ENCODE measurements around the gene B4GALNT4. TPM values are rescaled to one million over a fixed set of nuclear protein-coding genes. Genes with fewer than 3 reads are reported as not detected.
"Not testable (repeated sequence)": the region's sequence is repeated elsewhere in the genome, so short reads cannot be mapped to it uniquely, and the experiment has no call there.

The B4GALNT4 gene
- total RNA-seq, 1 experiment from 2014 or later = 0.75 TPM

- DNase-seq (ENCODE audit: low read depth) = peak; percentile 12
Measured at GRCh38 chr11:335779-336658, 33.3 kb upstream of the B4GALNT4 start.

GRCh38 chr11:336659-337198 lies 32.6 kb upstream of the B4GALNT4 start:
- no peak for DNase-seq (ENCODE audit: low read depth)

GRCh38 chr11:337711-338110 lies 31.6 kb upstream of the B4GALNT4 start:
- no peak for DNase-seq (ENCODE audit: low read depth)

- no peak for DNase-seq (ENCODE audit: low read depth)
Measured at GRCh38 chr11:339963-340362, 29.3 kb upstream of the B4GALNT4 start.

- no peak for DNase-seq (ENCODE audit: low read depth)
Measured at GRCh38 chr11:340539-341512, 28.5 kb upstream of the B4GALNT4 start.

- no peak for DNase-seq (ENCODE audit: low read depth)
Measured at GRCh38 chr11:342328-342727, 27.0 kb upstream of the B4GALNT4 start.

DNA sequence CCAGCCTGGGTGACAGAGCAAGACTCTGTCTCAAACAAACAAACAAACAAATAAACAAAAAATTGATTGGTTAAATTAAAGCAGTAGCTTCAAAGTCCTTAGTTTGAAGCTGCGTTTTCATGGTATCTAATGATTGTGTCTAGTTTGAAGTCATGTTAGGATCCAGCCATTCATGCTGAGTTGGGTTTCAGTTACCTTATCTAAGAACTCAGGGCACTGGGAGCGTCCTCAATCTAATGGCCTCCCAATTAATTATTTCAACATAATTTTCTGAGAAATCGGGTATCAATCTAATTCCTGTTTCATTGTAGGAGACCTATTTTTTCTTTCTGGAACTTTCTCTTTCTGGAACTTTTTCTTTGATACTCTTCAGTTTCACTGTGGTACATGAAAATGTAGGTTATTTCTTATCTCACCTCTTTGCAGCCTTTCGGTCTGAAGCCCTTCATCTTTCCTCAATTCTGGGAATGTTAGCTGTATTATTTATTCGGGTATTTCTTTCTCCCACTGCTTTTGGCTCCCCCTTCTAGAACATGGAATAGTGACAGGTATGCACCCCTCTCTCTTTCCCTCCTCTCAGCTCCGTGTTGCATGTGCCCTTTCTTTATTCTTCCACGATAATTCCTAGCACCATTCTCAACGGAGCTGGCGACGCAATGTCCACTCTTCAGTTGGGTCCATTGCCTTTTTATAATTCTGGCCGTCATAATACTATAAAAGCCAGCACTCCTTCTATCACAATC lies 24.3 kb upstream of the B4GALNT4 start:
- no peak for DNase-seq (ENCODE audit: low read depth)

GRCh38 chr11:346529-346928 lies 22.8 kb upstream of the B4GALNT4 start:
- no peak for DNase-seq (ENCODE audit: low read depth)

DNA sequence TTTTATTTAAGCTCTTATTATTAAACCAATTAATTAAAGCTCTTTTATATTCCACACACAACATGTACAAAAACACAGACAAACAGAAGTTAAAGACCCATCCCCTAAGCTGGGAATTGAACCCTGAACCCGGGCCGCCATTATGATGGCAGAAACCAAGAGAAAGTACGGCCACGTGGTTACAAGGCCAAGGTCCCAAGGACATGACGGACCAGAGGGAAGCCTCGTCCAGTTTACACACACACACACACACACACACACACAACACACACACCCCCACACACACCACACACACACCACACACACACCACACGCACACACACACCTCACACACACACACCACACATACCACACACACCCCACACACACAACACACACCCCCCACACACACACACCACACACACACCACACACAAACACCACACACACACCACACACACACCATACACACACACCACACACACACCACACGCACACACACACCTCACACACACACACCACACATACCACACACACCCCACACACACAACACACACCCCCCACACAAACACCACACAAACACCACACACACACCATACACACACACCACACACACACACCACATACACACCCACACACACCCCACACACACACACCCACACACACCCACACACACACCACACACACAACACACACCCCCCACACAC lies 19.9 kb upstream of the B4GALNT4 start:
- DNase-seq (ENCODE audit: low read depth) = not testable (repeated sequence)

DNA sequence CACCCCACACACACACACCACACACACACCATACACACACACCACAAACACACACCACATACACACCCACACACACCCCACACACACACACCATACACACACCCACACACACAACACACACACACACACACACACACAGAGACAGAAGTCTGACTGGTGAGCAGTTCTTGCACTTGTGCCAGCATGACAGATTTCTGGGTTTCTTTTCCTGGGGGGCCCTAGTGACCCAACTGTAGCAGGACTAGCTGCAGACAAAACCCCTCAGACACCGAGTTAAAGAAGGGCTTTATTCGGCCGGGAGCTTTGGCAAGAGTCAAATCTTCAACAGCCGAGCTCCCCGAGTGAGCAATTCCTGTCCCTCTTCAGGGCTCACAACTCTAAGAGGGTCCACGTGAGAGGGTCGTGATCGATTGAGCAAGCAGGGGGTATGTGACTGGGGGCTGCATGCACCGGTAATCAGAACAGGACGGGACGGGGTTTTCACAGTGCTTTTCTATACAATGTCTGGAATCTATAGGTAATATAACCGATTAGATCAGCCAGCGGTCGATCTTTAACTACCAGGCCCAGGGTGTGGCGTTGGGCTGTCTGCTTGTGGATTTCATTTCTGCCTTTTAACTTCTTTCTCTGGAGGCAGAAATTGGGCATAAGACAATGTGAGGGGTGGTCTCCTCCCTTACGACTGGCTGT lies 19.1 kb upstream of the B4GALNT4 start:
- DNase-seq (ENCODE audit: low read depth) = not testable (repeated sequence)

DNA sequence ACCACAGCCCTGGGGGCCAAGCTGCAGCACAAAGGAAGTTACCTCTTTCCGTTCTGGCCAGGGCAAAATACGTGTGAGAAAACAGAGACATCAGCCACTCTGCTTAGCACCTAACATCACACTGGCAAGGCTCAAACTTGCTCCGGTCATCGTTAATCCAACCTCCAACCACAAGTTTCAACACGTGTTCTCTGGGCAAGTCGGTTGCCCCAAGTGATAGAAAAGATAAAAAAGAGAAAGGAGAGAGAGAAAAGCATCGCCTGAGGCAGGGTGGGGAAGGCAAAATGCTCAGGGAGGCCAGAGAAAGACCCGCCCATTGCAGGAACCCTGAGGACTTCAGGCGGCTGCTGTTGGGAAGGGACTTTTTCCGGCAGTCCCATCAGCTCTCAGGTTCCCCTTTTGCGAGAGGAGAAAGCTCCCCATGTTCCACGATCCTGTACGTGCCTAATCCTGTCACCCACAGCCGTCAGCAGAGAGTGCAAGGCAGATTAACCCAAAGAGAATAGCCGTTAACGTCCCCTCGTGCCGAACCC lies 18.5 kb upstream of the B4GALNT4 start:
- peak; percentile 13 for DNase-seq (ENCODE audit: low read depth)

DNA sequence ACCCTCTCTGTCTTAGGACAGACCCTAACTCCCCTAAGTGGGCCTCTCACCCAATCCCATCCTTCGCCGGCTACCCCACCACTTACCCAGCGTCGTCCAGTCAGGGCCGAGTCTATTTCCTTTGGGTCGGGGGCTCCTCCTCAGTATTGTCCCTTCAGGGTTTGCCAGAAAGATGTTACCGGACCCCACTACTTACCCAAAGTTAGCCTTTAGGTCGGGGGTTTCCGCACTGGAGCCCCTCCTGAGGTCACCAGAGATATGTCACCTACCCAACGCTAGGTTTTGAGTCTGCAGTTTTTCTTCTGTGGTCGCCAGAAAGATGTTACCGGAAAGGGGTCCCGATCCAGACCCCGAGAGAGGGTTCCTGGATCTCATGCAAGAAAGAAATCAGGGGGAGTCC lies 17.9 kb upstream of the B4GALNT4 start:
- no peak for DNase-seq (ENCODE audit: low read depth)

- DNase-seq (ENCODE audit: low read depth) = no peak
Measured at GRCh38 chr11:352456-353031, 16.8 kb upstream of the B4GALNT4 start.

GRCh38 chr11:353179-353873 lies 16.0 kb upstream of the B4GALNT4 start:
- peak; percentile 54 for DNase-seq (ENCODE audit: low read depth)

DNA sequence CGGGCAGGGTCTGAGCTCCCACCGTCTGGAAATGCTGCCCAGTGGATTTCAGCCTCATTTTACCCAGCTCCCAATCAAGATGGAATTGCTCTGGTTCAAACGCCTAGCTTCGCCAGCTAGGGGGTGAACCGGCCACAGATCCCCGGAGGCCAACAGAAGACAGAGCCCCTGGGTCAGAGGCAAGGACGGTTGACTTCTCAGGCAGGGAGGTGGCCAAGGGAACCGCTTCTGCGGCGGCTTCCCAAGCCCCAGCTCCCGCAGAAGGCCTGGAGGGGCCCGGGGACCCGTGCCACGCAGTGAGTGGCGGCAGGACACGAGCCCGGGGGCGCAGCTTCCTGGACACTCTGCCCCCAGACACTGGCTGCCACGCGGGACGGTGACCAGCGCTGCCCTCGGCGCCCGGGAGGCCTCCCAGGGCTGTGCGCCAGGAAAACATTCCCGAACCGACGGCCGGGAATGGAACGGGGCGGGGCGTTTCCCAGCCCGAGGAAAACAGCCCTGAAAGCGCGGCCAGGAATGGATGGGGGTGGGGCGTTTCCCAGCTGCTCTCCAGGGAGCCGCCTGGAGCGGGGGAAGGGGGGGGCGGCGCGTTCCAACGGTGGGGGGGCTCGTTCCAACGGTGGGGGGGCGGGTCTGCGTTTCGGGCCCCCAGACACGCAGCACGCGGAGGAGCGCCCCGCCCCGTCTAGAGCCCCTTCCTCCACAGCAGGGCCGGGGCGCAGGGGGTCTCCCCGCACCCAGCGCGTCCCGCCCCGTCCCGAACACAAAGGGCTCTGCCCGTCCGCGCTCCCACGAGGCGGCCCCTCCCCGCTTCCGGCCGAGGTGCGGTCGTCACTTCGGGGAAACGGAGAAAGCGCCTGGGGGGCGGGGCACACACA lies 13.5 kb upstream of the B4GALNT4 start:
- peak; percentile 77 for DNase-seq (ENCODE audit: low read depth)

GRCh38 chr11:356610-357009 lies 12.7 kb upstream of the B4GALNT4 start:
- DNase-seq (ENCODE audit: low read depth) = no peak

DNA sequence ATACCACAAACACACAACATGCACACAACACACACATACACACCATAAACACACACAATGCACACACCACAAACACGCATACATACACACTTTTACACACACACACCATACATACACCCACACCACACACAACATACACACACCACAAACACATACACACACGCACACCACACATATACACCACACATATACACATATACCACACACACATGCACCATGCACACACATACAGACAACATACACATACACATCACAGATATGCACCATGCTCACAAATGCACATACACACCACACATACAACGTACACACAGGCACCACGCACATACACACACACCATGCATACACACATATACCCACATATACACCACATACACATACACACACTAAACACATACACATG lies 11.7 kb upstream of the B4GALNT4 start:
- DNase-seq (ENCODE audit: low read depth) = no peak

All from LHCN-M2 (cell line).